ENCODE data around the gene CCDC192.

DNA sequence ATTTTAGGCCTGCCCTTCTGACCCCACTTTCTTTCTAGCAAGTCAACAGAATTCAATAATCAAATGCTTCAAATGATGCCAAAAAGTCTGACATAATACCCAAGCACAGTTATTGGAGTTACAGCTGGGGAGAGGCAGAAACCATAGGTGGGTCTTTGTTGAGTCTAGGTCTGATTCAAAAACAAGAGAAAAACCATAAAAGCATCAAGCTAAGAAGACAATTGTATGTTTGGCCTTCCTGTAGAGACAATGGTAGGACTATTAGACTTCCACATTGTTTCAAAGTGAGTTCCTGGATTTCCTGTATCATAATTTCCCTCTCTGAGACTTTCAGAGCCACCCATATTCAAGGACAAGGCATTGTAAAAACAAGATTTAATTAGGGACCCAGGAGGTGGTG lies 16.8 kb upstream of the CCDC192 start:
- TF ChIP-seq CTCF (IDR thresholded peaks at IDR 0.05) (no peak), ZFX (IDR thresholded peaks at IDR 0.05; ENCODE audit: borderline replicate concordance) (no peak)
